HCT116 (cell line): ENCODE measurements around the gene MUS81.

Experiments used
- CTCF ChIP-seq, 3 experiments: fragments of 200-600 bp in 1 of 3; sonication (generic) in 1 of 3; IDR thresholded peaks in 2 of 3; conservative IDR thresholded peaks in 1 of 3; 2 replicates each; pipeline ENCODE4 v1.5.1; 2012 to 2017; ENCODE audit warnings: low read depth in 2 of 3, low read length in 2 of 3, antibody characterized with exemption in 1 of 3, borderline replicate concordance in 1 of 3, control low read depth in 1 of 3, mild to moderate bottlenecking in 1 of 3, mixed read lengths in 1 of 3, mixed run types in 1 of 3, moderate library complexity in 1 of 3; ENCODE audit not compliant: insufficient read depth in 1 of 3
- SIN3A ChIP-seq: IDR thresholded peaks from 2 replicates; pipeline ENCODE4 v1.6.1; 2012; ENCODE audit warnings: low read depth
- YY1 ChIP-seq: IDR thresholded peaks from 2 replicates; pipeline ENCODE4 v1.6.1; 2011; ENCODE audit warnings: low read length, low read depth, moderate library complexity, mild to moderate bottlenecking; ENCODE audit not compliant: insufficient replicate concordance; ENCODE audit errors: extremely low read depth

GRCh38 chr11:65861165-65861505 is 902 bp downstream of the MUS81 start:
- TF ChIP-seq YY1, result no peak
- TF ChIP-seq CTCF (IDR thresholded peaks at IDR 0.05 in 2 of 3, conservative IDR thresholded peaks at IDR 0.05 in 1 of 3; ENCODE audit: borderline replicate concordance in 1 of 3, insufficient read depth in 1 of 3, low read depth in 2 of 3, low read length in 2 of 3), result no peak
- no peak for TF ChIP-seq SIN3A
